Measurements from ENCODE around the gene EBF4.
"Not testable (repeated sequence)": the region's sequence is repeated elsewhere in the genome, so short reads cannot be mapped to it uniquely, and the experiment has no call there.

The EBF4 gene

GRCh38 chr20:2755451-2756055 lies 63.0 kb downstream of the EBF4 start:
- no peak for DNase-seq (ENCODE audit: low read depth in 3 of 3, low spot score in 1 of 3)

GRCh38 chr20:2756056-2756611 lies 63.6 kb downstream of the EBF4 start:
- DNase-seq (ENCODE audit: low read depth in 3 of 3, low spot score in 1 of 3): no peak

DNA sequence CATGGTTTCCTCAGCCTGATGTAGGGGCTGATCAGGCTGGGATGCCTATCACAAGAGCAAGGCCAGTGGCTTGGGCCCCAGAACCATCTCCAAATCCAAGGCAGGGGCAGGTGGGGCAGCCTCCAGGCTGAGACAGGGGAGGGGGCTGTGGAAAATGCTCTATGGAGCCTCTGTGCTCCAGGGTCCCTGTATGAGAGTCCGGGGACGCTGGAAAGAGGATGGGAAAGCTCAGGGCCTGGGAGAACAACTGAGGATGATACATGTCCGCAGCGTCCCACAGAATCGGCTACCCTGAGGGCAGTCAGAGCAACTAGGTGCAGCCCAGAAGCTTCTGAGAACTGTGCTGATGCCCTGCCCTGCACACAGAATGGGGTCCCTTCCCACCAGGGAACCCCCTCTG lies 64.4 kb downstream of the EBF4 start:
- no peak for DNase-seq (ENCODE audit: low read depth in 3 of 3, low spot score in 1 of 3)

- no peak for DNase-seq (ENCODE audit: low read depth in 3 of 3, low spot score in 1 of 3)
Measured at GRCh38 chr20:2757969-2758368, 65.4 kb downstream of the EBF4 start.

- no peak for DNase-seq (ENCODE audit: low read depth in 3 of 3, low spot score in 1 of 3)
Measured at GRCh38 chr20:2759143-2759542, 66.6 kb downstream of the EBF4 start.

DNA sequence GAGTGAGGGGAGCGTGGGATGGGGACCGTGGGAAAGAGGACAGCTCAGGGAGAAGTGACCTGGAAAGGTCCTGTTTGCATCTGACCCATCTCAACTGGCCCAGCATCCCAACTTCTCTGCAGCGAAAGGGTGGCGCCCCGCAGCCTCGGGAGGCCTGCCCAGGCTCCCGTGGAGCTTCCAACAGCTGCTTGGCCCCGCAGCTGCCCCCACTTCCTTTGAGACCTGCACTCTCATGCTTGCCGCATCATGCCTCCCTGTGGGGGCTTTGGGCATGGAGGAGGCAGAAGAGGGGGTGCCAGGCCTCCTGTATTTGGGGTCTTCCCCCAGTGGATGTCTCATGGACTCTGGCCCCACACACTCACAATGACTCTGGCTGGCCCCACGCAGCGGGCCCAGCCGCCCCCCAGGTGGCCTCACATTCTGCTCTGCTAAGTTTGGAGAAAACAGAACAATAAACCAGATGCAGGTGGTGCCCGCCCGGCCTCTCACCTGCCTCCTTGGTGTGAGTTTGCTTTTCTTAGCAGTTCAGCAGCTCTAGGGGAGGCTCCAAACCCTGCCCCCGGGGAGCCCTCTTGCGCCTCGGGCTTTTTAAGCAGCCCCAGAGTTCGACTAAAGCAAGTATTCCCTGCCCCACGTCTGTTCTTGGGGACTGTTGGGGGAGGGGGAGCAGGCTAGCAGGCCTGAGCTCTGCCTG lies 67.2 kb downstream of the EBF4 start:
- no peak for DNase-seq (ENCODE audit: low read depth in 3 of 3, low spot score in 1 of 3)

DNA sequence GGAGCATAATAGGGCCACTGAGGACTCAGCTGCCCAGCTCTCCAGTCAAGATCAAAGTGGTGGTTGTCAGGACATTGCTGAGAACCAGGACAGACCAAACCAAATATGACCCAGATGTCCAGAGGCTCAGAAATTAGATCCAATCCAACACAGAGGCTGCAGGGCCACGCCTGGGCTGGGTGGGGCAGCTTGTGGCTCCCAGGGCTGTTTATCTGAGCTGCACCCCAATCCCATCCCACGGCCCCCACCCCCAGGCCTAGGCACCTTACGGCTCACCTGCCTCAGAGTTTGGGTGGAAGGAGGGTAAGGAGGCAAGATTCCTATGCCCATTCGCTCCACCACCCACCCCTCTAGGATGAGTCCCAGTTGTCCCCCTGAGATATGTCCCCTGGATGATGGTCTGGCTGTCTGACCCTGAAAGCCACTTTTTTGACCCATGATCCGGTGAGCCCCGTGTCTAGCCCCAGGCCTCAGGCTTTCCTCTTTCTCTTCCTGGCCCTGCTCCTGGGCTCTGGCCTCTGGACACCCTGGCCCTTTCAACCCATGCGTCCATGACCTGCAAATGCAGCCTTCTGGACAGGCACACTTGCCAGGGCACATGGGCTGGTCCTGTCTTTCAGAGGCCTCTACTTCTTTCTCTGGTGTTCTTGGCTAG lies 67.8 kb downstream of the EBF4 start:
- no peak for DNase-seq (ENCODE audit: low read depth in 3 of 3, low spot score in 1 of 3)

GRCh38 chr20:2760952-2761305 lies 68.3 kb downstream of the EBF4 start:
- no peak for DNase-seq (ENCODE audit: low read depth in 3 of 3, low spot score in 1 of 3)

- DNase-seq (ENCODE audit: low read depth in 3 of 3, low spot score in 1 of 3): no peak
Measured at GRCh38 chr20:2761885-2762284, 69.3 kb downstream of the EBF4 start.

DNA sequence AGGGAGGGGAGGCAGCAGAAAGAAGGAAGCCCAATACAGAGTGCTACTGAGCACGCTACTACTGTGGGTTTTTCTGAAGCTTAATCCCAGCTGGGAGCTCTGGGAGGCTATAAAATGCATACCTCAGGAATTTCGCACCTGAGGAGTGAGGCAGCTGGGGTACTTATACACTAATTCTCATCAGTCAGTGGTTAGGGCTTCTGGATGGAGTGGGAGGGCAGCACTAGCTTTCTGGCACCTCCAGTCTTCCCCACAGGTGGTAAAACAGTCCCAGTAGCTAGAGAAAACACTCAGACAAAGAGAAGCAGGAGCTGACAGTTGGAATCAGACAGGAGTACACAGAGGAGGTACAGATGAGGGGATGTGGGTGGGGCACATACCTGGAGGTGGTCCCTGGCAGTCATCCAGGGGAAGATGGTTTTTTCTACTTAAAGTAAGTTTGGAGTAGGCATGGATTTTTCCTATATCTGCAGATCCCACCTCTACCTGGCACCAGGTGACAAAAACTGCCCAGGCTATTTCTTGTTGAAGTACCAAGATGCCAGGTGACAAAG lies 70.1 kb downstream of the EBF4 start:
- no peak for DNase-seq (ENCODE audit: low read depth in 3 of 3, low spot score in 1 of 3)

- DNase-seq (ENCODE audit: low read depth in 3 of 3, low spot score in 1 of 3): no peak
Measured at GRCh38 chr20:2763186-2763585, 70.6 kb downstream of the EBF4 start.

GRCh38 chr20:2767768-2768631 lies 75.4 kb downstream of the EBF4 start:
- no peak for DNase-seq (ENCODE audit: low read depth in 3 of 3, low spot score in 1 of 3)

DNA sequence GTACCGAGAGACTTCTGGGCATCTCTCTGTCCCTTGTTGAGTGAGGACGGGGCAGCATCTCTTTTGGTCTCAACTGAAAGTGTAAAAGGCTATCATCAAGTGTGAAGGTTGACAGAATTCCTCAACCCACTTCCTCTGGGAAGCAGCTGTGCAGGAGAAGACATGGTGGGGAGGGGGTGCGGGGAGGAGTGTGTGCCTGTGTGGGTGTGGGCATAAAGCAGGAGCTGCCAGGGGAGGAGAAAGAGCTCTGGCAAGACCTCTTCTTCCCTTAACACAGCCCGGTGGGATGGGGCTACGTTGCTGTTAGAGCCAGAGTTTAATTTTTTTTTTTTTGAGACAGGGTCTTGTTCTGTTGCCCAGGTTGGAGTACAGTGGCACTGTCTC lies 76.0 kb downstream of the EBF4 start:
- no peak for DNase-seq (ENCODE audit: low read depth in 3 of 3, low spot score in 1 of 3)

DNA sequence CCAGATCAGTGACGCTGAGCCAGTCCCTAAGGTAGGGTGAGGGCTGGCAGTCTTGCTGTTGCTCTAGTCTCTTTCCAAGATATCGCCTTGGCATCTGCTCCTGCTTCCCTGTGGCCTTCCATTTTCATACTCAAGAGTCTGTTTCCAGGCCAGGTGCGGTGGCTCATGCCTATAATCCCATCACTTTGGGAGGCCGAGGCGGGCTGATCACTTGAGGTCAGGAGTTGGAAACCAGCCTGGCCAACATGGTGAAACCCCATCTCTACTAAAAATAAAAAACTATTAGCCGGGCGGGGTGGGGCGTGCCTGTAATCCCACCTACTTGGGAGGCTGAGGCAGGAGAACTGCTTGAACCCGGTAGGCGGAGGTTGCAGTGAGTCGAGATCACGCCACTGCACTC lies 77.5 kb downstream of the EBF4 start:
- DNase-seq (ENCODE audit: low read depth in 3 of 3, low spot score in 1 of 3): not testable (repeated sequence)

DNA sequence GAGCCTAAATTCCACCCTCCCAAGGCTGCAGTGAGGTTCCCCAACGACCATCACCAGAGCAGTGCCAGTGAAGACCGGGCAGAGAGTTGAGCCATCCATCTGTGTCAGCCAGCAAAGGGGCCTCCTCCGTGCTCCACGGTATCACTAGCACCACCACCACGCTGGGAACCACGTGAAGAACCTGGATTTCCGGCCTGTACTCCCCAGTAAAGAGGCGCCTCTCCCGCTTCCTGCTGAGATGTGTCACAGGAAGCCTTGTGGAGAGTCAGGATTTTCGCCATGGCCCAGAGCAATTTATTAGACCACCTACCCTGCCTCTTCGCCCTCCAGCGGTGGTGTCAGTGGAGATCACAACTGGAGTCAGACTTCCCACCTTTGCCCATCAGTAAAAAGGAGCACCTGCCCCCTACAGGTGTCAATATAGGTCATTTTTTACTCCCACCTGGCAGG lies 79.1 kb downstream of the EBF4 start:
- no peak for DNase-seq (ENCODE audit: low read depth in 3 of 3, low spot score in 1 of 3)

GRCh38 chr20:2773812-2774211 lies 81.2 kb downstream of the EBF4 start:
- no peak for DNase-seq (ENCODE audit: low read depth in 3 of 3, low spot score in 1 of 3)

GRCh38 chr20:2775139-2775538 lies 82.6 kb downstream of the EBF4 start:
- DNase-seq (ENCODE audit: low read depth in 3 of 3, low spot score in 1 of 3): no peak

DNA sequence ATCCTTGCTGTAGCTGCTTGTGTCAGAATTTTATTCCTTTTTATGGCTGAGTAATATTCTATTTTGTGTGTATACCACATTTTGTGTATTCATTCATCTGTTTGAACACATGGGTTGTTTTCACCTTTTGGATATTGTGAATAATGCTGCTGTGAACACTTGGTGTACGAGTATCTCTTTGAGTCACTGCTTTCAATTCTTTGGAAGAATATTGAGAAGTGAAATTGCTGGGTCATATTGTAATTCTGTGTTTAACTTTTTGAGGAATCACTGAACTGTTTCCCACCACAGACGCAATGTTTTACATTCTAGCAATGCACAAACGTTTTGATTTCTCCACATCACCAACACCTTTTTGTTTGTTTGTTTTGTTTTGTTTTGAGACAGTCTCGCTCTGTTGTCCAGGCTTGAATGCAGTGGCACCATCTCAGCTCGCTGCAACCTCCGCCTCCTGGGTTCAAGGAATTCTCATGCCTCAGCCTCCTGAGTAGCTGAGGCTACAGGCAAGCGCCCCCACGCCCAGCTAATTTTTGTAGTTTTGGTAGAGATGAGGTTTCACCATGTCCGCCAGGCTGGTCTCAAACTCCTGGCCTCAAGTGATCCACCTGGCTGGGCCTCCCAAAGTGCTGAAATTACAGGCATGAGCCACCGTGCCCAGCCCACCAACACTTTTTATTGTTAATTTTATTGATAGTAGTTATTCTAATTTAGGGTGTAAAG lies 86.2 kb downstream of the EBF4 start:
- no peak for DNase-seq (ENCODE audit: low read depth in 3 of 3, low spot score in 1 of 3)

- no peak for DNase-seq (ENCODE audit: low read depth in 3 of 3, low spot score in 1 of 3)
Measured at GRCh38 chr20:2780948-2781347, 88.4 kb downstream of the EBF4 start.

GRCh38 chr20:2783908-2784566 lies 91.5 kb downstream of the EBF4 start:
- no peak for DNase-seq (ENCODE audit: low read depth in 3 of 3, low spot score in 1 of 3)
